Liver (tissue), 9 donors: ENCODE data around the gene GPBP1L1. TPM values are rescaled to one million over a fixed set of nuclear protein-coding genes. Genes with fewer than 3 reads are reported as not detected.

Experiments
- DNase-seq: peaks from one replicate; pipeline ENCODE4 v3.0.0-alpha.2; 2017; ENCODE audit warnings: low spot score
- H3K27ac ChIP-seq, 2 donors: one replicate each; pipeline ENCODE4 v1.7.0; 2013; ENCODE audit warnings: inconsistent platforms in 2 of 2, low read length in 2 of 2, control low read depth in 1 of 2, low read depth in 1 of 2, mild to moderate bottlenecking in 1 of 2
- H3K27me3 ChIP-seq, 4 donors: one replicate each; pipeline versions ENCODE4 v1.6.1 to v1.7.0; 2013; ENCODE audit warnings: low read length in 3 of 4, inconsistent platforms in 1 of 4, mild to moderate bottlenecking in 1 of 4, moderate library complexity in 1 of 4; ENCODE audit not compliant: control insufficient read depth in 4 of 4, insufficient read depth in 4 of 4
- H3K36me3 ChIP-seq, 4 donors: one replicate each; pipeline versions ENCODE4 v1.6.1 to v1.7.0; 2013; ENCODE audit warnings: low read length in 3 of 4, mild to moderate bottlenecking in 3 of 4, low read depth in 1 of 4, moderate library complexity in 1 of 4; ENCODE audit not compliant: control insufficient read depth in 4 of 4, insufficient read depth in 3 of 4
- H3K4me1 ChIP-seq, 4 donors: one replicate each; pipeline versions ENCODE4 v1.6.1 to v1.7.0; 2013; ENCODE audit warnings: low read length in 3 of 4, mild to moderate bottlenecking in 3 of 4, moderate library complexity in 1 of 4; ENCODE audit not compliant: control insufficient read depth in 4 of 4, insufficient read depth in 4 of 4
- H3K4me3 ChIP-seq, 3 donors: one replicate each; pipeline versions ENCODE4 v1.6.1 to v1.7.0; 2013; ENCODE audit warnings: low read length in 3 of 3, control low read depth in 1 of 3, low read depth in 1 of 3, mild to moderate bottlenecking in 1 of 3
- H3K9ac ChIP-seq, 2 donors: one replicate each; pipeline ENCODE4 v1.7.0; 2013; ENCODE audit warnings: low read length in 2 of 2, mild to moderate bottlenecking in 2 of 2, moderate library complexity in 2 of 2, control low read depth in 1 of 2, low read depth in 1 of 2
- H3K9me3 ChIP-seq, 4 donors: one replicate each; pipeline versions ENCODE4 v1.6.1 to v1.7.0; 2013; ENCODE audit warnings: low read length in 3 of 4; ENCODE audit not compliant: control insufficient read depth in 4 of 4
- CTCF ChIP-seq: fragments of 150-350 bp; IDR thresholded peaks from 2 replicates; pipeline ENCODE4 v1.5.1; 2017; ENCODE audit warnings: improper control_type of control experiment, low read depth, low read length; ENCODE audit not compliant: missing input control
- EGR1 ChIP-seq, 2 donors: IDR thresholded peaks; 2 replicates each; pipeline ENCODE4 v1.6.1; 2016 to 2018; ENCODE audit warnings: antibody characterized with exemption in 2 of 2, low read depth in 2 of 2
- FOXA2 ChIP-seq: IDR thresholded peaks from 2 replicates; pipeline ENCODE4 v1.6.1; 2016; ENCODE audit warnings: antibody characterized with exemption
- GABPA ChIP-seq, 2 donors: IDR thresholded peaks in 1 of 2; conservative IDR thresholded peaks in 1 of 2; 2 replicates each; pipeline ENCODE4 v1.6.1; 2016; ENCODE audit warnings: antibody characterized with exemption in 2 of 2, mild to moderate bottlenecking in 1 of 2, moderate library complexity in 1 of 2
- HNF4G ChIP-seq: IDR thresholded peaks from 2 replicates; pipeline ENCODE4 v1.6.1; 2016; ENCODE audit warnings: antibody characterized with exemption
- MAX ChIP-seq: IDR thresholded peaks from 2 replicates; pipeline ENCODE4 v1.6.1; 2016; ENCODE audit warnings: antibody characterized with exemption
- NR2F2 ChIP-seq: IDR thresholded peaks from 2 replicates; pipeline ENCODE4 v1.6.1; 2016; ENCODE audit warnings: antibody characterized with exemption
- RAD21 ChIP-seq, 2 donors: IDR thresholded peaks; 2 replicates each; pipeline ENCODE4 v1.6.1; 2016; ENCODE audit warnings: antibody characterized with exemption in 2 of 2, mild to moderate bottlenecking in 2 of 2
- REST ChIP-seq: IDR thresholded peaks from 2 replicates; pipeline ENCODE4 v1.6.1; 2016; ENCODE audit warnings: antibody characterized with exemption, mild to moderate bottlenecking
- RXRA ChIP-seq, 2 donors: IDR thresholded peaks; 2 replicates each; pipeline ENCODE4 v1.6.1; 2017 to 2018; ENCODE audit warnings: antibody characterized with exemption in 2 of 2, mild to moderate bottlenecking in 1 of 2
- SP1 ChIP-seq: IDR thresholded peaks from 2 replicates; pipeline ENCODE4 v1.6.1; 2018; ENCODE audit warnings: antibody characterized with exemption, mild to moderate bottlenecking
- TAF1 ChIP-seq: conservative IDR thresholded peaks from 2 replicates; pipeline ENCODE4 v1.6.1; 2016; ENCODE audit warnings: antibody characterized with exemption, mild to moderate bottlenecking
- YY1 ChIP-seq: IDR thresholded peaks from 2 replicates; pipeline ENCODE4 v1.6.1; 2016; ENCODE audit warnings: antibody characterized with exemption, mild to moderate bottlenecking
- ZBTB33 ChIP-seq: IDR thresholded peaks from 2 replicates; pipeline ENCODE4 v1.6.1; 2016; ENCODE audit warnings: antibody characterized with exemption
- WGBS: extraction: QIAGEN DNeasy Blood & Tissue Kit; methylation state at CpG from one replicate; pipeline ENCODE4 v1.1.7; 2013; 5-methylcytosine and 5-hydroxymethylcytosine counted together
- polyA plus RNA-seq, 2 donors: library from polyadenylated mRNA; stranded (reverse) in 1 of 2; unstranded in 1 of 2; fragments of 200-250 nt in 1 of 2; fragments of >200 nt in 1 of 2; fragmentation: Nextera tagmentation in 1 of 2; extraction: Ambion mirVana in 1 of 2; gene quantifications; one replicate each; pipeline versions ENCODE4 v1.2.1 to v1.2.3, GENCODE V29; 2013 to 2015
- total RNA-seq, 2 donors: library from RNA; depleted of rRNA; stranded (reverse); fragments of >200 nt; gene quantifications; one replicate each; pipeline ENCODE4 v1.2.3, GENCODE V29; 2014
- donor health status: healthy.
- donor health status: healthy.
- donor health status: healthy.
- donor health status: healthy.
- donor health status: healthy.

Gene GPBP1L1
- total and polyA plus RNA-seq, 4 donors = 24.8 to 86.7 (median 53.5) TPM

GRCh38 chr1:45716700-45717099 lies 30.4 kb upstream of the GPBP1L1 start:
- Histone ChIP-seq H3K4me3 (no peak overlapping the region), H3K36me3 (peaks cover under 1 to 12% (median 3%) of the 10 kb centered on the region in 4 donors), H3K9me3 (no peaks in the 10 kb centered on the region), H3K4me1 (no peaks in the 10 kb centered on the region), H3K27me3 (no peaks in the 10 kb centered on the region), H3K9ac (no peak overlapping the region), H3K27ac (no peak overlapping the region)
- DNase-seq = no peak
- WGBS = 93% methylated on average over 3 of the region's 3 CpGs
- TF ChIP-seq SP1 (no peak), RAD21 (IDR thresholded peaks at IDR 0.05) (no peak), REST (no peak), CTCF (no peak), EGR1 (IDR thresholded peaks at IDR 0.05; ENCODE audit: low read depth in 2 of 2) (no peak)

- 95% methylated on average over 3 of the region's 3 CpGs for WGBS
- Histone ChIP-seq H3K27ac (no peak overlapping the region), H3K9me3 (no peaks in the 10 kb centered on the region), H3K36me3 (peaks cover 3 to 9% (median 5%) of the 10 kb centered on the region in 4 donors), H3K4me3 (no peak overlapping the region), H3K9ac (no peak overlapping the region), H3K27me3 (no peaks in the 10 kb centered on the region), H3K4me1 (no peaks in the 10 kb centered on the region)
- DNase-seq = no peak
- TF ChIP-seq GABPA (IDR thresholded peaks at IDR 0.05 in 1 of 2, conservative IDR thresholded peaks at IDR 0.05 in 1 of 2) = no peak
- TF ChIP-seq REST = no peak
- no peak for TF ChIP-seq TAF1
- TF ChIP-seq YY1 = no peak
- no peak for TF ChIP-seq EGR1 (IDR thresholded peaks at IDR 0.05; ENCODE audit: low read depth in 2 of 2)
- no peak for TF ChIP-seq NR2F2
- no peak for TF ChIP-seq RAD21 (IDR thresholded peaks at IDR 0.05)
- TF ChIP-seq CTCF = no peak
- TF ChIP-seq MAX = no peak
- no peak for TF ChIP-seq RXRA (IDR thresholded peaks at IDR 0.05)
- no peak for TF ChIP-seq HNF4G
- TF ChIP-seq ZBTB33 = no peak
- no peak for TF ChIP-seq FOXA2
Observed at GRCh38 chr1:45713711-45714110, 27.4 kb upstream of the GPBP1L1 start.
